NCI-H1436 (cell line): ENCODE results near the gene DPP6.

Experiments
- DNase-seq: peaks from one replicate; lab custom pipeline; 2025; lab: John Stamatoyannopoulos, UW

The DPP6 gene

DNA sequence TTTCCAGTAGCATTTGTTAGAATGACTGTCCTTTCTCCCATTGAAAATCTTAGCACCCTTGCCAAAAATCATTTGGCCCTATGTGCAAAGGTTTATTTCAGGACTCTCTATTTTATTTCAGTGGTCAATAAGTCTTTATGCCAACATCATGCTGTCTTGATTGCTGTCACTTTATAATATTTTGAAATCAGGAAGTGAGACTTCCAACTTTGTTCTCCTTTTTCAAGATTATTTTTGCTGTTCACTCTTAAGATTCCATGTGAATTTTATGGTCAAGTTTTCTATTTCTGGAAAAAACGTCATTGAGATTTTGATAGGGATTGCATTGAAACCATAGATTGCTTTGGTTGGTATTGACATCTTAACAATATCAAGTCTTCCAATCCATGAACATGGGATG, 885.6 kb downstream of the DPP6 start:
- DNase-seq: no peak

DNA sequence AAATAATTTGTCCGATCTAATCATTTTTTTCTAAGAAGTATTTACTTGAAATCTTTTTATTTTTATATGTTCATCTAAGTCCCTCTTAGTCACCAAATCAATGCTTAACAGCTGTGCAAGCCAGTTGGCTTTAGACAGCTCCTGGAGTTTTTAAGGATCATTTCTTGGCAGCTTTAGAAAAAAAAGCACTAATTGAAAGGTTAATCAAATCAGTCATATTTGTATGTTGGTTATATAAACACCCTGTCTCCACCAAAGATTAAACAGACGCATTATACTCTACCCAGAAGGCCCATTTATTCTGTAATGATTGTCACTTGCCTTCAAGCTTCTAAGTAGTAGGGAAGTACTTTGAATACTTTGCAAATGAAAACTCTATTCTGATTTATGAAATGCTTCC, 890.5 kb downstream of the DPP6 start:
- no peak for DNase-seq
